ENCODE measurements around the gene ITPR1.

Gene ITPR1

GRCh38 chr3:4458961-4459360 is 34.2 kb upstream of the ITPR1 start:
- DNase-seq (ENCODE audit: low read depth) = no peak
- TF ChIP-seq MAX (IDR thresholded peaks at IDR 0.05; ENCODE audit: low read depth, low read length) = no peak
- no peak for TF ChIP-seq MYC (IDR thresholded peaks at IDR 0.05; ENCODE audit: low read depth, low read length)
- TF ChIP-seq CTCF (IDR thresholded peaks at IDR 0.05; ENCODE audit: low read depth, low read length) = no peak
- TF ChIP-seq POLR2A (IDR thresholded peaks at IDR 0.05; ENCODE audit: extremely low read depth, insufficient read length) = no peak
- H3K4me3 ChIP-seq (ENCODE audit: low read depth, low read length) = no peak overlapping the region

GRCh38 chr3:4460334-4460733 is 32.8 kb upstream of the ITPR1 start:
- DNase-seq (ENCODE audit: low read depth) = no peak
- TF ChIP-seq MYC (IDR thresholded peaks at IDR 0.05; ENCODE audit: low read depth, low read length) = no peak
- TF ChIP-seq CTCF (IDR thresholded peaks at IDR 0.05; ENCODE audit: low read depth, low read length) = no peak
- no peak for TF ChIP-seq POLR2A (IDR thresholded peaks at IDR 0.05; ENCODE audit: extremely low read depth, insufficient read length)
- H3K4me3 ChIP-seq (ENCODE audit: low read depth, low read length) = no peak overlapping the region

GRCh38 chr3:4461468-4462090 is 31.6 kb upstream of the ITPR1 start:
- no peak for TF ChIP-seq MYC (IDR thresholded peaks at IDR 0.05; ENCODE audit: low read depth, low read length)
- TF ChIP-seq POLR2A (IDR thresholded peaks at IDR 0.05; ENCODE audit: extremely low read depth, insufficient read length) = no peak
- TF ChIP-seq CTCF (IDR thresholded peaks at IDR 0.05; ENCODE audit: low read depth, low read length) = no peak
- no peak for TF ChIP-seq MAX (IDR thresholded peaks at IDR 0.05; ENCODE audit: low read depth, low read length)
- H3K4me3 ChIP-seq (ENCODE audit: low read depth, low read length) = no peak overlapping the region
- no peak for DNase-seq (ENCODE audit: low read depth)

- DNase-seq (ENCODE audit: low read depth) = no peak
- no peak for TF ChIP-seq MYC (IDR thresholded peaks at IDR 0.05; ENCODE audit: low read depth, low read length)
- no peak for TF ChIP-seq POLR2A (IDR thresholded peaks at IDR 0.05; ENCODE audit: extremely low read depth, insufficient read length)
- no peak for TF ChIP-seq MAX (IDR thresholded peaks at IDR 0.05; ENCODE audit: low read depth, low read length)
- TF ChIP-seq CTCF (IDR thresholded peaks at IDR 0.05; ENCODE audit: low read depth, low read length) = no peak
- no peak overlapping the region for H3K4me3 ChIP-seq (ENCODE audit: low read depth, low read length)
These were observed 30.6 kb upstream of the ITPR1 start for GRCh38 chr3:4462369-4463040.

GRCh38 chr3:4464576-4464975 is 28.6 kb upstream of the ITPR1 start:
- no peak for DNase-seq (ENCODE audit: low read depth)
- no peak for TF ChIP-seq POLR2A (IDR thresholded peaks at IDR 0.05; ENCODE audit: extremely low read depth, insufficient read length)
- no peak overlapping the region for H3K4me3 ChIP-seq (ENCODE audit: low read depth, low read length)

GRCh38 chr3:4466741-4467521 is 26.2 kb upstream of the ITPR1 start, which contains the start of gene SUMF1:
Gene SUMF1, minus strand, starts transcription at chr3:4467269. Its CDS starts 24 bp downstream, at chr3:4467245.
- peak within 1 kb of the TSS; percentile 93 for H3K4me3 ChIP-seq (ENCODE audit: low read depth, low read length)
- peak; percentile 85 for DNase-seq (ENCODE audit: low read depth)
- TF ChIP-seq MYC (IDR thresholded peaks at IDR 0.05; ENCODE audit: low read depth, low read length) = peak; percentile 98
- peak; percentile 100 for TF ChIP-seq MAX (IDR thresholded peaks at IDR 0.05; ENCODE audit: low read depth, low read length)
- TF ChIP-seq POLR2A (IDR thresholded peaks at IDR 0.05; ENCODE audit: extremely low read depth, insufficient read length) = peak; percentile 73
- no peak for TF ChIP-seq CTCF (IDR thresholded peaks at IDR 0.05; ENCODE audit: low read depth, low read length)

Data from NB4 (cell line).